ENCODE measurements around the gene UPK3BL2.
A peak's percentile ranks its signal among the peaks of the same experiment; 100 is the strongest.
"Not testable (repeated sequence)": the region's sequence is repeated elsewhere in the genome, so short reads cannot be mapped to it uniquely, and the experiment has no call there.

UPK3BL2 gene

GRCh38 chr7:102494473-102495149 is 48.9 kb downstream of the UPK3BL2 start:
- DNase-seq (ENCODE audit: low read depth in 1 of 2, low spot score in 1 of 2) = not testable (repeated sequence)

- not testable (repeated sequence) for DNase-seq (ENCODE audit: low read depth in 1 of 2, low spot score in 1 of 2)
These were observed 49.5 kb downstream of the UPK3BL2 start for GRCh38 chr7:102494026-102494425.

- not testable (repeated sequence) for DNase-seq (ENCODE audit: low read depth in 1 of 2, low spot score in 1 of 2)
These were observed 50.1 kb downstream of the UPK3BL2 start for GRCh38 chr7:102493220-102493935.

GRCh38 chr7:102490529-102491075 is 52.9 kb downstream of the UPK3BL2 start:
- DNase-seq (ENCODE audit: low read depth in 1 of 2, low spot score in 1 of 2) = peak in 1 of 2 donors; percentile 38

Measured in activated CD4-positive, alpha-beta T cell treated with anti-CD3 and anti-CD28 coated beads, Interleukin-2, amount 50 U/mL, for 24 hours (primary cell).